NB4 (cell line): ENCODE results near the gene PHYHIPL.

Experiments
- DNase-seq: peaks from one replicate; pipeline ENCODE4 v3.0.0; 2010; ENCODE audit warnings: low read depth
- H3K4me3 ChIP-seq: one replicate; pipeline ENCODE4 v1.5.1; 2011; ENCODE audit warnings: mild to moderate bottlenecking, low read depth, low read length, moderate library complexity
- MYC ChIP-seq: IDR thresholded peaks from 2 replicates; pipeline ENCODE4 v1.6.1; 2011; ENCODE audit warnings: low read depth, low read length
- POLR2A ChIP-seq: IDR thresholded peaks from 2 replicates; pipeline ENCODE4 v1.6.1; 2011; ENCODE audit warnings: mild to moderate bottlenecking; ENCODE audit not compliant: insufficient read length; ENCODE audit errors: extremely low read depth
- TF ChIP-seq, protein P1 (sequence below): IDR thresholded peaks from one replicate; pipeline ENCODE4 v1.5.1; 2012; ENCODE audit warnings: low read depth, low read length
- TF ChIP-seq, protein P2 (sequence below): IDR thresholded peaks from 2 replicates; pipeline ENCODE4 v1.6.1; 2011; ENCODE audit warnings: low read depth, low read length

PHYHIPL gene

DNA sequence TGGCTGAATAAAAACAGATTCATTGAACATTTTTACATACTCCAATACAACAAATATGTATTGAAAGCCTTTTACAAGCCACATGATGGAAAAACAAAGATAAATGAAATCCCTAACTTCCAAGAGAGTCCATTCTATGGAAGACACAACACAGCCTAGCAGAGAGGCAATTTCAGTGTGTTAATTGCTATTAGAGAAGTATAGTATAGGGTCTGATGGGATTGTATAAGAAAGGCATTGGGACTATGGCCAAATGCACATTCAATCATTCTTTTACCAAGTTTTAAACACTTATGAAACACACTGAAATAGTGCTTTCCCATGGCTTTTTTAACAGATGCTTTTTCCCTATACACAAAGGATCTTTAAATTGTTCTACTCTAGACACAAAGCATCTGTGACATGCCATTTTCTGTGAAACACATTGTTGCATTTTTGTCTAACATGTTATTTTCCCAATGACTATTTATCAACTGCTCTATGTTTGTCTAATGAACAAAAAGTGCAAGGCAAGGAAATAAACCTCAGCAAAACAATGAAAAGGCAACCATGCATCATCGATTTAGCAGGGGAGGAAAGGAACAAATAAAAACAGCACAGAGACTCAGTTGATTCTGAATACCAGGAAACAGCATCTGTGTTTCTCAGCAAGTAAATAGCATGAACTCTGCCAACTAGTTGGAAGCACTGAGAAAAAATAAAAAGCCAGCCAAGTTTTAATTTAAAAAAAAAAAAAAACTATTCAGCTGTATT is 42.4 kb upstream of the PHYHIPL start:
- no peak for DNase-seq
- H3K4me3 ChIP-seq, result no peak overlapping the region
- no peak for TF ChIP-seq POLR2A
- TF ChIP-seq, protein P1, sequence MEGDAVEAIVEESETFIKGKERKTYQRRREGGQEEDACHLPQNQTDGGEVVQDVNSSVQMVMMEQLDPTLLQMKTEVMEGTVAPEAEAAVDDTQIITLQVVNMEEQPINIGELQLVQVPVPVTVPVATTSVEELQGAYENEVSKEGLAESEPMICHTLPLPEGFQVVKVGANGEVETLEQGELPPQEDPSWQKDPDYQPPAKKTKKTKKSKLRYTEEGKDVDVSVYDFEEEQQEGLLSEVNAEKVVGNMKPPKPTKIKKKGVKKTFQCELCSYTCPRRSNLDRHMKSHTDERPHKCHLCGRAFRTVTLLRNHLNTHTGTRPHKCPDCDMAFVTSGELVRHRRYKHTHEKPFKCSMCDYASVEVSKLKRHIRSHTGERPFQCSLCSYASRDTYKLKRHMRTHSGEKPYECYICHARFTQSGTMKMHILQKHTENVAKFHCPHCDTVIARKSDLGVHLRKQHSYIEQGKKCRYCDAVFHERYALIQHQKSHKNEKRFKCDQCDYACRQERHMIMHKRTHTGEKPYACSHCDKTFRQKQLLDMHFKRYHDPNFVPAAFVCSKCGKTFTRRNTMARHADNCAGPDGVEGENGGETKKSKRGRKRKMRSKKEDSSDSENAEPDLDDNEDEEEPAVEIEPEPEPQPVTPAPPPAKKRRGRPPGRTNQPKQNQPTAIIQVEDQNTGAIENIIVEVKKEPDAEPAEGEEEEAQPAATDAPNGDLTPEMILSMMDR, result no peak
- TF ChIP-seq, protein P2, sequence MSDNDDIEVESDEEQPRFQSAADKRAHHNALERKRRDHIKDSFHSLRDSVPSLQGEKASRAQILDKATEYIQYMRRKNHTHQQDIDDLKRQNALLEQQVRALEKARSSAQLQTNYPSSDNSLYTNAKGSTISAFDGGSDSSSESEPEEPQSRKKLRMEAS, result no peak
- no peak for TF ChIP-seq MYC

DNA sequence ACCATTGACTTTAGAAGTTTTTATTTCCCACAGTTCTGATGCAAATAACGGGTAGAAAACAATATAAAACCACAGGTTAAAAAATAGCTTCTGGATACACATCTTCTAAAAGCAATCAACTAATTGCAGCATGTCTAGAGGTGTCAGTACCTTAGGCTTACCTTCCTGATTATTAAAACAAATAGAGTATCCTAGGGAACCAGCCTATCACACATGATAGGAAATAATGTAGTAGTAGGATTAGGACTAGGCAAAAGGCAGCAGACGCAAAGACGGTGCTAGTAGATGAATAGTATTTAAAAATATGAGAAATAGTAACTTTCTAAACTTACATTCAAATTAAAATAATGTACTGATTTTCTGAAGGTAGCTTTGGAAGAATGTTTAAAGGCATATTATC is 41.7 kb upstream of the PHYHIPL start:
- DNase-seq, result no peak
- H3K4me3 ChIP-seq, result no peak overlapping the region
- TF ChIP-seq, protein P1, result no peak
- TF ChIP-seq, protein P2, result no peak
- no peak for TF ChIP-seq POLR2A
- TF ChIP-seq MYC, result no peak

DNA sequence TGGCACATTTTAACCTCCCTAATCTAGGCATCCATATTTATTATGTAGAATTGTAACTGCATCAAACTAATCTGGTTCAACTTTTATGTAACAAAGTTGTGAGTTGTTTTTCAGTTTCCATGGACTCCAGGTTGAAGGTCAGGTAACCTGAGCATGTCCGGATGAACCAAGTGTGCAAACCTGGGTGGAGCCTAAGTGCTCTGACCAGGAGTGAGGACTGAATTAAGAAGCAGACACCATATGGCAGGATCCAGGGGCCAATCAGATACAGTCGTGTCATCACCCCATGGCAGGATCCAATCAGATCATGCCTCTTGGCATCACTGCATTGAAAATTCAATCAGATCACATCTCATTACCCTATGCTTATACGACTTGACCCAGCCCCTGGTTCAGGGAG is 41.2 kb upstream of the PHYHIPL start:
- no peak for DNase-seq
- TF ChIP-seq, protein P1, result no peak
- TF ChIP-seq, protein P2, result no peak
- TF ChIP-seq MYC (no peak), POLR2A (no peak)
- no peak overlapping the region for H3K4me3 ChIP-seq

DNA sequence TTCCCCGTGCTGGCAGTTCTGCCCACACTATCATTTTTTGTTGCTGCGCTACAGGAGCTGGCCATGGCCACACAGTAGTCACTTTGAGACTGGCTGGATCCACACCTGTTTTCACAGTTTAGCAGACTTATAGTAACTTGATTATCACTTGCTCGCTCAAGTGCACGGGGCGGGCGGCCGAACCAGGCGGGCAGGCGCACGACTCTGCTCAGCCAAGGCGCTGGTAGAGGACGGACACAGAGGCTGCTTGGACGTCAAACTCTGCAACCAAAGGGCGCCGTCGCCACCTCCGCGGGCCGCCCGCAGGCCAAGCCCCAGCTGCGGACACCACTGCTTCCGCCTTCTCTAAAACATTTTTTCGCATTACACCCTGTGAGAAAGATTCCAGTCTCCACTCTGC is 38.4 kb upstream of the PHYHIPL start:
- no peak overlapping the region for H3K4me3 ChIP-seq
- no peak for DNase-seq
- TF ChIP-seq, protein P2, result no peak
- TF ChIP-seq MYC, result no peak
- no peak for TF ChIP-seq POLR2A
- TF ChIP-seq, protein P1, result no peak

DNA sequence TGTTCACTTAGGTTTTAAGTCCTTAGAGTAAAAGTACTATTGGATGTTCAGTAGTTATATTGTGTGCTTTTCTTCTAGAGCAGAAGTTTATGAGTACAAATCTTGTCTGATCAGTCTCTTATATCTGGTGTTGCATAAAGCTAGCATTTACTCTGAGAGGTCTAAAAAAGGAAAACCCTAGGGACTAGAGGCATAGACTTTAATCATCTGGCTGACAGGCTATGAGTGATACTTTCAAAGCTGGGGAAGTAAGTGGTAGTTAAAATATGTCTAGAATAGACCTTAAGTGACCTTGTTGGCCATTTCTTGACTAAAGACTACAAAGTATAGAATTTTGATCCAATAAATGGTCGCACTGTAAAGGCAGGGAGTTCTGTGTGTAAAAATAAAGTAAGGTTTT is 32.9 kb upstream of the PHYHIPL start:
- H3K4me3 ChIP-seq, result no peak overlapping the region
- no peak for DNase-seq
- TF ChIP-seq MYC, result no peak

DNA sequence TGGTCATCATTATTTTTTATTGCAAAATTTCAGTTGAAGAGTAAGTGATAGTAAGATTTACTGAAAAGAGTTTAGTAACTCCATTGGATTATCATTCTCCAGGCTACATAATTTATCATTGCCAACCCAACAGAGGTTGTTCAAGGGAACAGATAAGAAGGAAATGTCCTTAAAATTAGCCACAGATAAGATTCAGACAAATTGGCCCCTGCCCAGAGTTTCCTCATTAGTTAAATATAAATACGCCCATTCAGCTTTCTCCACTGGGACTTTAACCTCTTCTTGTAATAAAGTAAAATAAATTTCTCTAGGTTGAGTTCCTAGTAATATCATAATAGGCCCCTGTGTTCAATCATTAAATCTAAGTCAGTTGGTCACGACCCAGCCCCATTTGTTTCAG is 27.7 kb upstream of the PHYHIPL start:
- TF ChIP-seq, protein P2, result no peak
- TF ChIP-seq MYC, result no peak
- no peak for DNase-seq
- H3K4me3 ChIP-seq, result no peak overlapping the region

DNA sequence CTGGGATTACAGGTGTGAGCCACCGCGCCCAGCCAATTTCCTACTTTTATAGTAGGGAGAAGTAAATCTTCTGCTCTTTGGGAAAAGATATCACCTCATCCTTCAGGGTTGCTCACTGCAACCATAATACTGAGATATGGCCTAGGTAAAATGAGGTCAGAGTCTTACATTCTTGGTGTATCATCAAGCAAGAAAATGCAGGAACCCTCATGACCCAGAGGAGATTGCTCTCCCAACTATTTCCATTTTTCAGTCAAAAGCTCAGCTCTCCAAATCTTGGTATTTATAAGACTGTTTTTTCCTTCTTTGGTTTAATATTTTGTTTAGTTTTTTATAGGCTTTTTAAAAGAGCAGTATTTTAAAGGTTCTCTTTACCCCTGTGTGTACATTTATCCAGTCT is 20.9 kb upstream of the PHYHIPL start:
- TF ChIP-seq, protein P1, result no peak
- TF ChIP-seq POLR2A (no peak), MYC (no peak)
- TF ChIP-seq, protein P2, result no peak
- H3K4me3 ChIP-seq, result no peak overlapping the region
- DNase-seq, result no peak
